Measurements from ENCODE around the gene LYSMD1. TPM values are rescaled to one million over a fixed set of nuclear protein-coding genes. Genes with fewer than 3 reads are reported as not detected.
A peak's percentile ranks its signal among the peaks of the same experiment; 100 is the strongest.

Gene LYSMD1
- total RNA-seq, 2 experiments from 2014 or later: 4.0 to 4.9 TPM

- H3K27me3 Mint-ChIP-seq: peaks cover 18% of the 10 kb centered on the region
- H3K4me1 Mint-ChIP-seq: peaks cover 14% of the 10 kb centered on the region
- H3K27ac Mint-ChIP-seq: no peak overlapping the region
- H3K36me3 Mint-ChIP-seq (ENCODE audit: low read depth): no peaks in the 10 kb centered on the region
- peak overlapping the region; percentile 86 for H3K4me3 Mint-ChIP-seq
- no peaks in the 10 kb centered on the region for H3K9me3 Mint-ChIP-seq
- CTCF ChIA-PET: interaction anchor here (0.9 to 1.3 kb wide), 3 partner anchors 10 to 160 kb away, joined by 3 to 4 read pairs (median 3); no protein-coding TSS in a partner anchor
- POLR2A ChIA-PET: no interaction called here
- no peak for DNase-seq
These were observed 20.2 kb downstream of the LYSMD1 start for GRCh38 chr1:151145304-151146071.

- POLR2A ChIA-PET: no interaction called here
- H3K4me3 Mint-ChIP-seq: peak overlapping the region; percentile 0
- peaks cover 14% of the 10 kb centered on the region for H3K4me1 Mint-ChIP-seq
These were observed 21.0 kb downstream of the LYSMD1 start for GRCh38 chr1:151144474-151145303.

GRCh38 chr1:151143986-151144385 lies 21.7 kb downstream of the LYSMD1 start:
- peaks cover 14% of the 10 kb centered on the region for H3K4me1 Mint-ChIP-seq
- POLR2A ChIA-PET: no interaction called here

More at GRCh38 chr1:151144474-151145303, 21.0 kb downstream of the LYSMD1 start:
- peaks cover 18% of the 10 kb centered on the region for H3K27me3 Mint-ChIP-seq
- H3K9me3 Mint-ChIP-seq: no peaks in the 10 kb centered on the region
- DNase-seq: no peak
- CTCF ChIA-PET: interaction anchor here (0.7 to 1.3 kb wide), 5 partner anchors 10 to 161 kb away, joined by 3 to 4 read pairs (median 3); no protein-coding TSS in a partner anchor
- no peak overlapping the region for H3K27ac Mint-ChIP-seq
- H3K36me3 Mint-ChIP-seq (ENCODE audit: low read depth): no peaks in the 10 kb centered on the region

GRCh38 chr1:151143057-151143435 lies 22.7 kb downstream of the LYSMD1 start:
- no peak overlapping the region for H3K27ac Mint-ChIP-seq
- peaks cover 14% of the 10 kb centered on the region for H3K4me1 Mint-ChIP-seq
- DNase-seq: no peak
- no peak overlapping the region for H3K4me3 Mint-ChIP-seq
- CTCF ChIA-PET: interaction anchor here (0.6 to 1.8 kb wide), 2 partner anchors 14 to 56 kb away, joined by 3 to 4 read pairs; partner anchors contain the start of gene TNFAIP8L2
- peaks cover 15% of the 10 kb centered on the region for H3K27me3 Mint-ChIP-seq
- H3K36me3 Mint-ChIP-seq (ENCODE audit: low read depth): no peaks in the 10 kb centered on the region
- H3K9me3 Mint-ChIP-seq: no peaks in the 10 kb centered on the region
- POLR2A ChIA-PET: no interaction called here

More at GRCh38 chr1:151143986-151144385, 21.7 kb downstream of the LYSMD1 start:
- Mint-ChIP-seq H3K36me3 (ENCODE audit: low read depth) (no peaks in the 10 kb centered on the region), H3K4me3 (no peak overlapping the region), H3K27me3 (peaks cover 18% of the 10 kb centered on the region), H3K27ac (no peak overlapping the region), H3K9me3 (no peaks in the 10 kb centered on the region)
- CTCF ChIA-PET: interaction anchor here (0.7 to 1.8 kb wide), 3 partner anchors 9 to 137 kb away, joined by 3 to 4 read pairs (median 4); partner anchors contain the start of gene TNFAIP8L2
- no peak for DNase-seq

GRCh38 chr1:151142411-151143056 lies 23.2 kb downstream of the LYSMD1 start:
- peaks cover 15% of the 10 kb centered on the region for H3K27me3 Mint-ChIP-seq
- H3K4me1 Mint-ChIP-seq: peaks cover 13% of the 10 kb centered on the region
- H3K27ac Mint-ChIP-seq: no peak overlapping the region
- no peak overlapping the region for H3K4me3 Mint-ChIP-seq
- no peaks in the 10 kb centered on the region for H3K9me3 Mint-ChIP-seq
- DNase-seq: no peak
- ChIA-PET CTCF (interaction anchor here (0.6 to 1.8 kb wide), 8 partner anchors 10 to 119 kb away, joined by 3 to 4 read pairs (median 3); partner anchors contain the start of genes C1orf56 and TNFAIP8L2), POLR2A (no interaction called here)
- H3K36me3 Mint-ChIP-seq (ENCODE audit: low read depth): no peaks in the 10 kb centered on the region

- POLR2A ChIA-PET: no interaction called here
These were observed 27.9 kb downstream of the LYSMD1 start for GRCh38 chr1:151137789-151138188.

GRCh38 chr1:151135433-151136385 lies 30.0 kb downstream of the LYSMD1 start:
- Mint-ChIP-seq H3K27me3 (peaks cover 5% of the 10 kb centered on the region), H3K27ac (no peak overlapping the region), H3K9me3 (no peaks in the 10 kb centered on the region), H3K36me3 (ENCODE audit: low read depth) (no peaks in the 10 kb centered on the region), H3K4me3 (no peak overlapping the region), H3K4me1 (peaks cover 18% of the 10 kb centered on the region)
- POLR2A ChIA-PET: interaction anchor here (0.6 kb wide), 1 partner anchor 11 kb away, joined by 4 read pairs; the partner anchor contains the start of gene SEMA6C
- CTCF ChIA-PET: interaction anchor here (1.0 to 2.9 kb wide), 6 partner anchors 8 to 38 kb away, joined by 4 to 11 read pairs (median 4); partner anchors contain the start of gene TNFAIP8L2
- no peak for DNase-seq

More at GRCh38 chr1:151137789-151138188, 27.9 kb downstream of the LYSMD1 start:
- Mint-ChIP-seq H3K27ac (no peak overlapping the region), H3K36me3 (ENCODE audit: low read depth) (no peaks in the 10 kb centered on the region), H3K27me3 (no peaks in the 10 kb centered on the region), H3K4me3 (no peak overlapping the region), H3K4me1 (peaks cover 8% of the 10 kb centered on the region), H3K9me3 (no peaks in the 10 kb centered on the region)
- CTCF ChIA-PET: interaction anchor here (1.2 to 1.4 kb wide), 2 partner anchors 10 to 19 kb away, joined by 3 read pairs; partner anchors contain the start of gene TNFAIP8L2
- no peak for DNase-seq

GRCh38 chr1:151134991-151135390 lies 30.7 kb downstream of the LYSMD1 start:
- Mint-ChIP-seq H3K9me3 (no peaks in the 10 kb centered on the region), H3K4me3 (no peak overlapping the region), H3K36me3 (ENCODE audit: low read depth) (no peaks in the 10 kb centered on the region), H3K27me3 (peaks cover 9% of the 10 kb centered on the region), H3K27ac (no peak overlapping the region), H3K4me1 (peaks cover 21% of the 10 kb centered on the region)
- ChIA-PET POLR2A (no interaction called here), CTCF (interaction anchor here (0.5 to 2.9 kb wide), 7 partner anchors 9 to 116 kb away, joined by 3 to 11 read pairs (median 4); partner anchors contain the start of gene TNFAIP8L2)
- no peak for DNase-seq

GRCh38 chr1:151134396-151134795 lies 31.3 kb downstream of the LYSMD1 start:
- H3K27me3 Mint-ChIP-seq: peaks cover 9% of the 10 kb centered on the region
- DNase-seq: no peak
- ChIA-PET POLR2A (no interaction called here), CTCF (interaction anchor here (0.5 to 2.9 kb wide), 6 partner anchors 9 to 116 kb away, joined by 3 to 11 read pairs (median 4); no protein-coding TSS in a partner anchor)
- H3K4me1 Mint-ChIP-seq: peaks cover 21% of the 10 kb centered on the region
- H3K9me3 Mint-ChIP-seq: no peaks in the 10 kb centered on the region
- no peaks in the 10 kb centered on the region for H3K36me3 Mint-ChIP-seq (ENCODE audit: low read depth)
- no peak overlapping the region for H3K27ac Mint-ChIP-seq
- no peak overlapping the region for H3K4me3 Mint-ChIP-seq

GRCh38 chr1:151133018-151133806 lies 32.5 kb downstream of the LYSMD1 start:
- Mint-ChIP-seq H3K27me3 (peaks cover 9% of the 10 kb centered on the region), H3K36me3 (ENCODE audit: low read depth) (no peaks in the 10 kb centered on the region), H3K9me3 (no peaks in the 10 kb centered on the region), H3K4me1 (peaks cover 21% of the 10 kb centered on the region), H3K27ac (no peak overlapping the region), H3K4me3 (no peak overlapping the region)
- POLR2A ChIA-PET: no interaction called here
- CTCF ChIA-PET: interaction anchor here (0.6 to 2.9 kb wide), 7 partner anchors 9 to 82 kb away, joined by 3 to 11 read pairs (median 3); partner anchors contain the start of gene TNFAIP8L2
- DNase-seq: no peak

Measured in activated CD4-positive, alpha-beta T cell treated with anti-CD3 and anti-CD28 coated beads, Interleukin-2, amount 10 ng/mL, durations not matched to agents 7 days and 5 days (primary cell).